OCI-LY1 (cell line): ENCODE data around the gene CDC37.

Source experiments
- H2AFZ ChIP-seq: fragments of 200-600 bp; sonication (generic), shearing (Covaris generic); 2 replicates; pipeline ENCODE4 v1.6.0; 2014; ENCODE audit warnings: antibody characterized with exemption, mild to moderate bottlenecking, low read length
- H3F3A ChIP-seq: fragments of 200-600 bp; sonication (generic), shearing (Covaris generic); 2 replicates; pipeline ENCODE4 v1.6.0; 2014; ENCODE audit warnings: mild to moderate bottlenecking, antibody characterized with exemption, low read length, moderate library complexity; ENCODE audit not compliant: insufficient read depth
- H3K27ac ChIP-seq: fragments of 200-600 bp; sonication (generic); 2 replicates; pipeline ENCODE4 v1.5.1; 2014; ENCODE audit warnings: low read length, mixed run types, mild to moderate bottlenecking, low read depth; ENCODE audit not compliant: poor library complexity, severe bottlenecking
- H3K27me3 ChIP-seq: fragments of 200-600 bp; sonication (generic); 2 replicates; pipeline ENCODE4 v1.6.0; 2014; ENCODE audit warnings: antibody characterized with exemption, mild to moderate bottlenecking, low read length, moderate library complexity; ENCODE audit not compliant: insufficient read depth
- H3K36me3 ChIP-seq: fragments of 200-600 bp; sonication (generic); 2 replicates; pipeline ENCODE4 v1.6.1; 2014; ENCODE audit warnings: mild to moderate bottlenecking, antibody characterized with exemption, low read length, moderate library complexity, mixed read lengths; ENCODE audit not compliant: insufficient read depth
- H3K4me1 ChIP-seq: fragments of 200-600 bp; sonication (generic); 2 replicates; pipeline ENCODE4 v1.5.1; 2014; ENCODE audit warnings: mild to moderate bottlenecking, low read length, moderate library complexity; ENCODE audit not compliant: insufficient read depth, severe bottlenecking
- H3K4me2 ChIP-seq: fragments of 200-600 bp; sonication (generic), shearing (Covaris generic); 2 replicates; pipeline ENCODE4 v1.6.1; 2014; ENCODE audit warnings: low read length
- H3K4me3 ChIP-seq: fragments of 200-600 bp; sonication (generic); 2 replicates; pipeline ENCODE4 v1.5.1; 2014; ENCODE audit warnings: low read length, low read depth, mild to moderate bottlenecking, mixed read lengths; ENCODE audit not compliant: poor library complexity, severe bottlenecking
- H3K79me2 ChIP-seq: fragments of 200-600 bp; shearing (Covaris generic); 2 replicates; pipeline ENCODE4 v1.6.1; 2016; ENCODE audit warnings: mixed run types, low read length, mixed read lengths; ENCODE audit not compliant: insufficient read depth
- H3K9ac ChIP-seq: fragments of 200-600 bp; sonication (generic), shearing (Covaris generic); 2 replicates; pipeline ENCODE4 v1.6.1; 2014; ENCODE audit warnings: mild to moderate bottlenecking, low read length, mixed read lengths
- H3K9me2 ChIP-seq: fragments of 200-600 bp; sonication (generic), shearing (Covaris generic); 2 replicates; pipeline ENCODE4 v1.6.1; 2014; ENCODE audit warnings: low read depth, mild to moderate bottlenecking, low read length, mixed read lengths
- H3K9me3 ChIP-seq: fragments of 200-600 bp; shearing (Covaris generic); 2 replicates; pipeline ENCODE4 v1.6.1; 2014; ENCODE audit warnings: low read length, mixed read lengths
- H4K20me1 ChIP-seq: fragments of 200-600 bp; sonication (generic), shearing (Covaris generic); 2 replicates; pipeline ENCODE4 v1.6.0; 2016; ENCODE audit warnings: mild to moderate bottlenecking, low read length; ENCODE audit not compliant: insufficient read depth
- CTCF ChIP-seq: fragments of 200-600 bp; sonication (generic), shearing (Covaris generic); IDR thresholded peaks from 2 replicates; pipeline ENCODE4 v1.5.1; 2017; ENCODE audit warnings: mild to moderate bottlenecking, antibody characterized with exemption, low read length, moderate library complexity, mixed read lengths
- EZH2 ChIP-seq: fragments of 200-600 bp; sonication (generic), shearing (Covaris generic); IDR thresholded peaks from 2 replicates; pipeline ENCODE4 v1.8.0; 2017; ENCODE audit warnings: borderline replicate concordance, mixed run types, mild to moderate bottlenecking, antibody characterized with exemption, low read length, moderate library complexity, mixed read lengths

The CDC37 gene

GRCh38 chr19:10356431-10356830, 46.9 kb downstream of the CDC37 start:
- Histone ChIP-seq H3K9me2 (no peaks in the 10 kb centered on the region), H3K4me2 (no peak overlapping the region), H2AFZ (no peak overlapping the region), H3K4me1 (no peaks in the 10 kb centered on the region), H3K9me3 (no peaks in the 10 kb centered on the region), H4K20me1 (no peaks in the 10 kb centered on the region), H3K27me3 (no peaks in the 10 kb centered on the region), H3K79me2 (no peaks in the 10 kb centered on the region), H3K27ac (no peak overlapping the region), H3F3A (no peaks in the 10 kb centered on the region), H3K4me3 (no peak overlapping the region), H3K36me3 (peaks cover 69% of the 10 kb centered on the region), H3K9ac (no peak overlapping the region)
- TF ChIP-seq EZH2, result no peak
- no peak for TF ChIP-seq CTCF

DNA sequence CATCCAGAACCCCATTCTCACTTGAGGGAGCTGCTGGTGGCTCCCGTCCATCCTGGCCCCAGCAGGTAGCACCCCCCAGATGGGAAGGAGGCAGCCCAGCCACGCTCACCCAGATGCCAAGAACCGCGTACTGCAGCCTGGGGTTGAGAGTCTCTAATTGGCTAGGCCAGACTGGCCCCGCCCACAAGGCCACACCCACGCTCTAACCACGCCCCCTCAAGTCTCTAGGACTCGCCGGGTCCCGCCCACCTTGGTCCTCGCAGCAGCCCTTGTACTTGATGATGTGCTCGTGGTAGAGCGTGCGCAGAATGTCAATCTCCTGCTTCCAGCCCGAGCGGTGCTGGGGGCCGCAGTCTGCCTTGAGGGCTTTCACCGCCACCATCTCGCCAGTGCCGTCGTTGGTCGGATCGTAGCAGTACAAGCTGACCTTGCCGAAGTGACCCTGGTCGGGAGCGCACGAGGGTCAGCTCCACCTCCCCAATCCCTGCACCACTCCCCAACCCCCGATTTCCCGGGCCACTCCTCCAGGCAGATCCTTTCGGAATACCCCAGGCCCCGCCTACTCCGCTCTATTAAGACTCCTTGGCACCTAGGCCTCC, 49.5 kb downstream of the CDC37 start:
- Histone ChIP-seq H2AFZ (no peak overlapping the region), H3K9me2 (no peaks in the 10 kb centered on the region), H3K27me3 (no peaks in the 10 kb centered on the region), H3K79me2 (no peaks in the 10 kb centered on the region), H4K20me1 (no peaks in the 10 kb centered on the region), H3K4me1 (no peaks in the 10 kb centered on the region), H3K4me2 (no peak overlapping the region), H3K36me3 (peaks cover 73% of the 10 kb centered on the region), H3K4me3 (no peak overlapping the region), H3K9ac (no peak overlapping the region), H3F3A (no peaks in the 10 kb centered on the region), H3K9me3 (no peaks in the 10 kb centered on the region), H3K27ac (no peak overlapping the region)
- TF ChIP-seq EZH2 (no peak), CTCF (no peak)

- H4K20me1 ChIP-seq, result no peaks in the 10 kb centered on the region
- no peaks in the 10 kb centered on the region for H3K9me3 ChIP-seq
- no peaks in the 10 kb centered on the region for H3F3A ChIP-seq
- H3K36me3 ChIP-seq, result peaks cover 68% of the 10 kb centered on the region
- no peak overlapping the region for H3K9ac ChIP-seq
- H3K4me3 ChIP-seq, result no peak overlapping the region
- TF ChIP-seq EZH2, result no peak
- no peak for TF ChIP-seq CTCF
- H3K27me3 ChIP-seq, result no peaks in the 10 kb centered on the region
- H3K4me1 ChIP-seq, result no peaks in the 10 kb centered on the region
- H3K79me2 ChIP-seq, result no peaks in the 10 kb centered on the region
- no peaks in the 10 kb centered on the region for H3K9me2 ChIP-seq
- no peak overlapping the region for H3K27ac ChIP-seq
- no peak overlapping the region for H2AFZ ChIP-seq
- no peak overlapping the region for H3K4me2 ChIP-seq
Observed at GRCh38 chr19:10352764-10353671, 50.3 kb downstream of the CDC37 start.
